ENCODE results near the gene OLIG1. TPM values are rescaled to one million over a fixed set of nuclear protein-coding genes. Genes with fewer than 3 reads are reported as not detected.

OLIG1 gene
- total RNA-seq, 2 experiments from 2014 or later = 0.61 TPM; not detected in 1

- H3K4me1 Mint-ChIP-seq (ENCODE audit: low read depth) = peaks cover 19% of the 10 kb centered on the region
- H3K27me3 Mint-ChIP-seq = no peaks in the 10 kb centered on the region
- ChIA-PET CTCF (interaction anchor here (1.0 to 1.6 kb wide), 3 partner anchors 10 to 343 kb away, joined by 3 to 5 read pairs (median 3); no protein-coding TSS in a partner anchor), POLR2A (no interaction called here)
- H3K36me3 Mint-ChIP-seq (ENCODE audit: low read depth) = no peaks in the 10 kb centered on the region
- intact Hi-C loops (cut with micrococcal nuclease) = no loop called here
- H3K4me3 Mint-ChIP-seq = no peak overlapping the region
- DNase-seq (no peak), ATAC-seq (no peak)
- TF ChIP-seq CTCF (IDR thresholded peaks at IDR 0.05) = no peak
- H3K9me3 Mint-ChIP-seq = no peaks in the 10 kb centered on the region
- no peak overlapping the region for H3K27ac Mint-ChIP-seq
Observed at GRCh38 chr21:33117101-33117888, 47.4 kb downstream of the OLIG1 start.

Other genes starting within 250 kb of the OLIG1 start
- gene OLIG2, start 44.2 kb upstream of the OLIG1 start, total RNA-seq = not detected
- gene IFNAR2, start 159.8 kb downstream of the OLIG1 start, total RNA-seq = 10 to 100 TPM; 34.3 to 38.6 TPM
- 10 to 100 TPM; 25.0 to 30.5 TPM for gene IL10RB, start 196.2 kb downstream of the OLIG1 start, total RNA-seq